RKO (cell line): ENCODE results near the gene C11orf68.
A peak's percentile ranks its signal among the peaks of the same experiment; 100 is the strongest.

Source experiments
- DNase-seq: peaks from one replicate; pipeline ENCODE4 v3.0.0-alpha.2; 2016; ENCODE audit warnings: low spot score

C11orf68 gene

GRCh38 chr11:65944191-65944590, 25.3 kb upstream of the C11orf68 start:
- DNase-seq, result no peak

GRCh38 chr11:65942531-65942930, 23.7 kb upstream of the C11orf68 start:
- no peak for DNase-seq

GRCh38 chr11:65941720-65942310, 23.0 kb upstream of the C11orf68 start:
- DNase-seq, result no peak

GRCh38 chr11:65937766-65938165, 18.9 kb upstream of the C11orf68 start:
- no peak for DNase-seq

- no peak for DNase-seq
Observed at GRCh38 chr11:65934014-65934413, 15.2 kb upstream of the C11orf68 start.

GRCh38 chr11:65932558-65932919, 13.7 kb upstream of the C11orf68 start:
- DNase-seq, result peak; percentile 48

GRCh38 chr11:65931773-65932557, 13.1 kb upstream of the C11orf68 start:
- DNase-seq, result peak; percentile 0

- DNase-seq, result no peak
Observed at GRCh38 chr11:65928667-65929066, 9.8 kb upstream of the C11orf68 start.

GRCh38 chr11:65927904-65928397, 9.1 kb upstream of the C11orf68 start:
- no peak for DNase-seq

- DNase-seq, result no peak
Observed at GRCh38 chr11:65925397-65925796, 6.5 kb upstream of the C11orf68 start.

- no peak for DNase-seq
Observed at GRCh38 chr11:65922565-65922964, 3.7 kb upstream of the C11orf68 start.

GRCh38 chr11:65921876-65922275, 3.0 kb upstream of the C11orf68 start:
- DNase-seq, result no peak

- no peak for DNase-seq
Observed at GRCh38 chr11:65921033-65921555, 2.2 kb upstream of the C11orf68 start.

- peak; percentile 60 for DNase-seq
Observed at GRCh38 chr11:65920372-65920802, 1.5 kb upstream of the C11orf68 start.

- peak; percentile 66 for DNase-seq
Observed at GRCh38 chr11:65919573-65920371, 910 bp upstream of the C11orf68 start.

GRCh38 chr11:65919141-65919572, 295 bp upstream of the C11orf68 start, which contains the start of gene DRAP1:
Gene DRAP1 (plus strand): TSS chr11:65919426. CDS start chr11:65919502, 76 bp downstream.
- peak; percentile 98 for DNase-seq

- peak; percentile 71 for DNase-seq
Observed at GRCh38 chr11:65917434-65918210, 1.2 kb downstream of the C11orf68 start.

- DNase-seq, result peak; percentile 72
Observed at GRCh38 chr11:65917077-65917433, 1.8 kb downstream of the C11orf68 start.

GRCh38 chr11:65916391-65916790, 2.5 kb downstream of the C11orf68 start:
- peak; percentile 66 for DNase-seq

GRCh38 chr11:65915821-65916251, 3.0 kb downstream of the C11orf68 start:
- DNase-seq, result peak; percentile 99

GRCh38 chr11:65915101-65915820, 3.6 kb downstream of the C11orf68 start:
- DNase-seq, result peak; percentile 75
